ENCODE results near the gene KDELR3.

Gene KDELR3

GRCh38 chr22:38461414-38462081 is 6.3 kb upstream of the KDELR3 start:
- H3K4me1 ChIP-seq (ENCODE audit: control insufficient read depth, insufficient read depth, low read length): no peaks in the 10 kb centered on the region
- no peaks in the 10 kb centered on the region for H3K36me3 ChIP-seq (ENCODE audit: control insufficient read depth in 2 of 2, insufficient read depth in 1 of 2, low read length in 2 of 2)
- POLR2A ChIA-PET: interaction anchor here (0.5 to 1.3 kb wide), 4 partner anchors 36 to 109 kb away, joined by 3 to 5 read pairs (median 3); partner anchors contain the start of gene DMC1
- H3K27ac ChIP-seq (ENCODE audit: extremely low read depth, low read depth, low read length): no peak overlapping the region
- no peak overlapping the region; the same call in 1 of the 2 replicates for H3K4me3 ChIP-seq (ENCODE audit: low read depth, low read length)
- CTCF ChIA-PET: interaction anchor here (0.9 to 2.5 kb wide), 2 partner anchors 111 to 409 kb away, joined by 4 to 9 read pairs; no protein-coding TSS in a partner anchor
- H3K9me3 ChIP-seq (ENCODE audit: control insufficient read depth, insufficient read depth, low read depth, low read length): no peaks in the 10 kb centered on the region
- TF ChIP-seq TRIM28 (IDR thresholded peaks at IDR 0.05; ENCODE audit: borderline replicate concordance, low read length) (peak; percentile 70; the same call in 1 of the 2 replicates), ZNF366 (tag by site-specific recombination; conservative IDR thresholded peaks at IDR 0.05) (peak; percentile 38), ZNF521 (tag by site-specific recombination; IDR thresholded peaks at IDR 0.05) (no peak), ZNF692 (tag by site-specific recombination; IDR thresholded peaks at IDR 0.05) (peak; percentile 96), ZNF416 (tag by site-specific recombination; IDR thresholded peaks at IDR 0.05) (no peak), ZNF37A (tag by site-specific recombination; IDR thresholded peaks at IDR 0.05) (no peak), ZNF548 (tag by site-specific recombination; IDR thresholded peaks at IDR 0.05) (no peak), HIC1 (tag by site-specific recombination; IDR thresholded peaks at IDR 0.05) (peak; percentile 54; the same call in 1 of the 2 replicates), ZBTB21 (tag by site-specific recombination; IDR thresholded peaks at IDR 0.05) (0 out of 2 replicates have a peak, but pooled peaks have one; percentile 37), ZNF341 (tag by site-specific recombination; IDR thresholded peaks at IDR 0.05; ENCODE audit: low read depth) (peak; percentile 79), PRDM4 (tag by site-specific recombination; IDR thresholded peaks at IDR 0.05) (peak; percentile 15; the same call in 1 of the 2 replicates), ZNF24 (tag by site-specific recombination; IDR thresholded peaks at IDR 0.05) (peak; percentile 69; the same call in 1 of the 2 replicates), KLF7 (tag by site-specific recombination; IDR thresholded peaks at IDR 0.05; ENCODE audit: borderline replicate concordance) (peak; percentile 77; the same call in 1 of the 2 replicates), ZNF324 (tag by site-specific recombination; IDR thresholded peaks at IDR 0.05) (peak; percentile 78; the same call in 1 of the 2 replicates), ZNF792 (tag by site-specific recombination; IDR thresholded peaks at IDR 0.05) (no peak), ZNF114 (tag by site-specific recombination; IDR thresholded peaks at IDR 0.05) (no peak), ZNF488 (tag by site-specific recombination; IDR thresholded peaks at IDR 0.05) (no peak), ZNF626 (tag by site-specific recombination; IDR thresholded peaks at IDR 0.05) (no peak), ZNF26 (tag by site-specific recombination; IDR thresholded peaks at IDR 0.05) (no peak), AEBP2 (tag by site-specific recombination; IDR thresholded peaks at IDR 0.05; ENCODE audit: borderline replicate concordance) (no peak), ZNF830 (tag by site-specific recombination; IDR thresholded peaks at IDR 0.05; ENCODE audit: low read depth) (no peak), PATZ1 (tag by site-specific recombination; IDR thresholded peaks at IDR 0.05) (peak; percentile 96), ZNF624 (tag by site-specific recombination; IDR thresholded peaks at IDR 0.05) (no peak), ZBTB48 (tag by site-specific recombination; IDR thresholded peaks at IDR 0.05) (peak; percentile 67), ZFP41 (tag by site-specific recombination; IDR thresholded peaks at IDR 0.05; ENCODE audit: borderline replicate concordance) (no peak)

Data from HEK293 (cell line).